BJ (cell line): ENCODE measurements around the gene KLK7. TPM values are rescaled to one million over a fixed set of nuclear protein-coding genes. Genes with fewer than 3 reads are reported as not detected.

Source experiments
- CTCF ChIA-PET: fragments of 350-600 bp; formaldehyde crosslinking; extraction: SDS; loops from one replicate; lab custom pipeline; 2021; ENCODE audit warnings: antibody characterized with exemption, inconsistent platforms; lab: Yijun Ruan, JAX
- POLR2A ChIA-PET: fragments of 300-600 bp; sonication (Branson Sonifier 250); formaldehyde crosslinking; extraction: SDS; loops from one replicate; lab custom pipeline; 2021; ENCODE audit warnings: antibody characterized with exemption; lab: Charles Lee
- DNase-seq: peaks from one replicate; pipeline ENCODE4 v3.0.0-alpha.2; 2011; ENCODE audit warnings: low read depth
- H3K27me3 ChIP-seq: 2 replicates; pipeline ENCODE4 v1.6.0; 2011; ENCODE audit warnings: low read length; ENCODE audit not compliant: control insufficient read depth, insufficient read depth
- H3K36me3 ChIP-seq: 2 replicates; pipeline ENCODE4 v1.5.1; 2011; ENCODE audit warnings: low read length; ENCODE audit not compliant: control insufficient read depth, insufficient read depth
- H3K4me3 ChIP-seq: 2 replicates; pipeline ENCODE4 v1.5.1; 2011; ENCODE audit warnings: low read depth, mild to moderate bottlenecking, control low read depth, low read length
- polyA plus RNA-seq: library from polyadenylated mRNA; depleted of rRNA; stranded (reverse); fragments of >200 nt; gene quantifications from 2 replicates; pipeline ENCODE4 v1.2.3, GENCODE V29; 2011
- TF ChIP-seq, protein P1 (sequence below): IDR thresholded peaks from 2 replicates; pipeline ENCODE4 v1.5.1; 2011; ENCODE audit warnings: low read depth, mild to moderate bottlenecking, control low read depth, inconsistent platforms, low read length, moderate library complexity; ENCODE audit not compliant: insufficient read depth

KLK7 gene
- polyA plus RNA-seq, 1 experiment = not detected

DNA sequence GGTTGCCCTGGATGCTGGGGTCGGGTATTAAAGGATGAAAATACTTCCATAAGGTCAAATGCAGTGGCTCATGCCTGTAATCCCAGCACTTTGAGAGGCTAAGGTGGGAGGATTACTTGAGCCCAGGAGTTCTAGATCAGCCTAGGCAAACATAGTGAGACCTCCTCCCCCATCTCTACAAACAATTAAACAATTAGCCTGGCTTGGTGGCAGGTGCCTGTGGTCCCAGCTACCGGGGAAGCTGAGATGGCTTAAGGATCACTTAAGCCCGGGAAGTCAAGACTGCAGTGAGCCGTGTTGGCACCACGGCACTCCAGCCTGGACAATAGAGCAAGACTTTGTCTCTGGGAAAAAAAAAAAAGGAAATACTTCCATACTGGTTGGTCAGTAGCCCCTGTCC is 41.2 kb upstream of the KLK7 start:
- H3K27me3 ChIP-seq = peaks cover 4% of the 10 kb centered on the region; the same call in 1 of the 2 replicates
- ChIA-PET CTCF (no interaction called here), POLR2A (no interaction called here)
- no peak for DNase-seq
- H3K36me3 ChIP-seq = no peaks in the 10 kb centered on the region
- TF ChIP-seq, protein P1, sequence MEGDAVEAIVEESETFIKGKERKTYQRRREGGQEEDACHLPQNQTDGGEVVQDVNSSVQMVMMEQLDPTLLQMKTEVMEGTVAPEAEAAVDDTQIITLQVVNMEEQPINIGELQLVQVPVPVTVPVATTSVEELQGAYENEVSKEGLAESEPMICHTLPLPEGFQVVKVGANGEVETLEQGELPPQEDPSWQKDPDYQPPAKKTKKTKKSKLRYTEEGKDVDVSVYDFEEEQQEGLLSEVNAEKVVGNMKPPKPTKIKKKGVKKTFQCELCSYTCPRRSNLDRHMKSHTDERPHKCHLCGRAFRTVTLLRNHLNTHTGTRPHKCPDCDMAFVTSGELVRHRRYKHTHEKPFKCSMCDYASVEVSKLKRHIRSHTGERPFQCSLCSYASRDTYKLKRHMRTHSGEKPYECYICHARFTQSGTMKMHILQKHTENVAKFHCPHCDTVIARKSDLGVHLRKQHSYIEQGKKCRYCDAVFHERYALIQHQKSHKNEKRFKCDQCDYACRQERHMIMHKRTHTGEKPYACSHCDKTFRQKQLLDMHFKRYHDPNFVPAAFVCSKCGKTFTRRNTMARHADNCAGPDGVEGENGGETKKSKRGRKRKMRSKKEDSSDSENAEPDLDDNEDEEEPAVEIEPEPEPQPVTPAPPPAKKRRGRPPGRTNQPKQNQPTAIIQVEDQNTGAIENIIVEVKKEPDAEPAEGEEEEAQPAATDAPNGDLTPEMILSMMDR = no peak
- no peak overlapping the region for H3K4me3 ChIP-seq

DNA sequence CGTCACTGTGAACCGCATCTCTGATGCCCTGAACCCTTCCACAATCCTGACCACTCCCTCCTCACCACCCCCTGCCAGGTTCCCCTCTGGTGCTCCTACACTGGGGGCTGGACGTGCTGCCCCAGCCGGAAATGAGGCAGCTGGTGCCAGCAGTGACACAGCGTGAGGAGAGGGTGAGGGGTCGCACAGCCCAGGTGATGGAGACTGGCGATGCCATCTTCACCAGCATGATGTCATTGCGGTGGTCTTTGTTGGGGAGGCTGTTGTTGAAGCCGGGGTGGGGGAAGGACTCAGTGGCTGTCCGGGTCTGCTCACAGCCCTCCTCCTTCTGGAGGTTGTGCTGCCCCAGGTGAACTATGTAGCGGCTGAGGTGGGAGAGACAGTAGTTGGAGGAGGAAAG is 40.2 kb upstream of the KLK7 start:
- no peak overlapping the region for H3K4me3 ChIP-seq
- peaks cover 11% of the 10 kb centered on the region for H3K27me3 ChIP-seq
- DNase-seq = no peak
- ChIA-PET CTCF (no interaction called here), POLR2A (no interaction called here)
- no peaks in the 10 kb centered on the region for H3K36me3 ChIP-seq
- TF ChIP-seq, protein P1 = no peak

DNA sequence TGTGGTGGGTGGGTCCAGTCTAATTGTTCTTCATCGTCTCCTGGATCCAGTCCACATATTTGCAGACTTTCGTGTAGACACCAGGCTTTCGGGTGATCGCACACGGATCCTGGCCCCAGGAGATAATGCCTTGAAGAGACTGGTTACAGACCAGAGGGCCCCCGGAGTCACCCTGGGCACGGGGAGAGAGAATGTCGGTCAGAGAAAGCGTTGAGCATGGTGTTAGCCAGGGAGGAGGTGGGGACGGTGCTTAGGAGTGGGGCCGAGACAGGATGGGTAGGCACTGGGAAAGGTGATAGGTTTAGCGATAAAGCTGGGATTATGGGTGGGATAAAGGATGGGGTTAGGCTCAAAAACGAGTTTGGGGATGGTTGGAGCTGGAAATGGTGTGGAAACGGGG is 38.8 kb upstream of the KLK7 start:
- no peak for DNase-seq

DNA sequence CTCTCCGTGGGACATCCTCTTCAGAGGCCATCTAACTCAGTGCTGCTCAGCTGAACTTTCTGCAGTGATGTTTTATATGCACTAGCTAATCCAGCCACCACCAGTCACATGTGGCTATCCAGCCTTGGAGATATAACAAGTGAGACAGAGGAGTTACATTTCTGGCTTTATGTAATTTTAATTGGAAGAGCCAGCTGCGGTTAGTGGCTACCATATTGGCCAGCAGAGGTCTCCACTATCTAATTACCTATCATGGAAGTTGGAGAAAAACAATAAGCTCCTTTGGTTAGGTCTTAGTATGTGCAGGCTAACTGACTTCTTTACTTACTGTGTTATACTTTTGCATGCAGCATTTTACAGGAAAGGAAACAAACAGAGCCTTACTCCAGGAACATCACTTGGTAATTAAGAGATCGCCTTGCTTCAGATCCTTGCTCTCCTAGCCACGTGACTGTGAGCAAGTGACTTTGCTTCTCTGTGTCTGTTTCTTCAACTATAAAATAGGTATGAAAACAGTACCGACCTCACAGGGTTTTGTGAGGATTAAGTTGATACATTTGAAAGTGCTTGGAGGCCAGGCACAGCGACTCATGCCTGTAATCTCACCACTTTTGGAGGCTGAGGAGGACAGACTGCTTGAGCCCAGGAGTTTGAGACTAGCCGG is 37.4 kb upstream of the KLK7 start:
- DNase-seq = no peak
- Histone ChIP-seq H3K36me3 (no peaks in the 10 kb centered on the region), H3K4me3 (no peak overlapping the region), H3K27me3 (peaks cover 14% of the 10 kb centered on the region)
- CTCF ChIA-PET = interaction anchor here (0.7 to 1.1 kb wide), 4 partner anchors 22 to 99 kb away, joined by 3 to 6 read pairs (median 4); no protein-coding TSS in a partner anchor
- POLR2A ChIA-PET = interaction anchor here (0.5 kb wide), 1 partner anchor 636 kb away, joined by 3 read pairs; no protein-coding TSS in a partner anchor
- TF ChIP-seq, protein P1 = peak; percentile 62

More for the DNA sequence above, 38.8 kb upstream of the KLK7 start:
- H3K36me3 ChIP-seq = no peaks in the 10 kb centered on the region
- POLR2A ChIA-PET = no interaction called here
- peaks cover 11% of the 10 kb centered on the region for H3K27me3 ChIP-seq
- TF ChIP-seq, protein P1 = no peak
- CTCF ChIA-PET = no interaction called here
- no peak overlapping the region for H3K4me3 ChIP-seq

DNA sequence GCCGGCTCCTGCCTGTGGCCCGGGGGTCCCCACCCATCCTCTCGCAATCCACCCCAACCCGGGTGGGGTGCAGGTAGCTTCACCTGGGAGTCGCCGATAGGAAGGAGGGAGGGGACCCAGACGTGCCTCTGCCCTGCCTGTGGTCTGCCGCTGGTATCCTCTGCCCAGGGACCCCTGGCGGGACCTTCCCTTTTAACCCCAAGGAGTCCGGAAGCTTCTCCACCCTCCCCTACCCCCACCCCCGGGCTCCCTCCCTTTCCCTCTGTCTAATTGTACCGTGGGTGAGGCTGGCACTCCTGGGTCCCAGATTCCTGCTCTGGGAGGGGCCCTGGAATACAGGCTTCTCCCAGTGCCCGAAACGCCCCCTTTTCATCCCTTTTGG is 35.8 kb upstream of the KLK7 start, which contains the start of gene KLK10:
Gene KLK10 (minus strand): TSS at position 166 of the 382 bp plus-strand sequence. CDS start 579 bp downstream, outside the sequence.
- TF ChIP-seq, protein P1 = no peak
- Histone ChIP-seq H3K4me3 (peak within 1 kb of the TSS; percentile 3; the same call in 1 of the 2 replicates), H3K27me3 (peaks cover 14% of the 10 kb centered on the region), H3K36me3 (no peaks in the 10 kb centered on the region)
- DNase-seq = no peak
- ChIA-PET CTCF (no interaction called here), POLR2A (no interaction called here)
